HG03066 (cell line): ENCODE measurements around the gene FBXW8.

Source experiments
- ATAC-seq: cut with Tn5 transposase; IDR thresholded peaks from one replicate; pipeline ENCODE4 v1.9.1; 2021; ENCODE audit warnings: low read depth; ENCODE audit not compliant: unreplicated experiment

The FBXW8 gene

DNA sequence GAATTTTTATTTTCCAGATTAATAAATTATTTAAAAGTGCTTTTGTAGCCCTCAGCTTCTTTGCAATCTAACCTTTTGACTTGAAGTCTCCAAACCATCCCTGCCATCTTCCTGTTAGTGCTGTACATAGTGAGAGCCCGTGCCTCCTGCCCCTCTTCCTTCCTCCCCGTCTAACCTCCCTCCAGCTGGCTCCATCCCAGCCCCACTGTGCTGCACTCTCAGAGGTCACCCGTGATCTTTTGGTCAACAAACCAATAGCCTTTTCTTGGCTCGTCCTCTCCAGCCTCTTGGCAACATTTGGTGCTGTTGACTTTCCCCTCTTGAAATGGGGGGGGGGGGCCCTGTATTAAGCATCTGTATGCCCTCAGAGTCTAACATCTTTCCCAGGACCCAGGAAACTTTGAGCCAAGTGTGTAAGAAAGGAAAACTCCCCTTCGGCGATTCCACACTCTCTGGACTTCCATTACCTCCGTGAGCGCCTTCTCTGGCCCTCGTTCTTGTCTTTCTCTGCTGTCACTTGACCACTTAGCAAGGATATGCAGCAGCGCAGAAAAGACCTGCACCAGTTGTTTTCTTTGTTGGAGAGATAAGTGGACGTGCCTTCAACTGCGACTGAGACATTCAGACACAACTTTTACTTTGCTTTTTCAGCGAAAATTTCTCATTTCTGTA lies 44.1 kb downstream of the FBXW8 start:
- ATAC-seq: no peak

DNA sequence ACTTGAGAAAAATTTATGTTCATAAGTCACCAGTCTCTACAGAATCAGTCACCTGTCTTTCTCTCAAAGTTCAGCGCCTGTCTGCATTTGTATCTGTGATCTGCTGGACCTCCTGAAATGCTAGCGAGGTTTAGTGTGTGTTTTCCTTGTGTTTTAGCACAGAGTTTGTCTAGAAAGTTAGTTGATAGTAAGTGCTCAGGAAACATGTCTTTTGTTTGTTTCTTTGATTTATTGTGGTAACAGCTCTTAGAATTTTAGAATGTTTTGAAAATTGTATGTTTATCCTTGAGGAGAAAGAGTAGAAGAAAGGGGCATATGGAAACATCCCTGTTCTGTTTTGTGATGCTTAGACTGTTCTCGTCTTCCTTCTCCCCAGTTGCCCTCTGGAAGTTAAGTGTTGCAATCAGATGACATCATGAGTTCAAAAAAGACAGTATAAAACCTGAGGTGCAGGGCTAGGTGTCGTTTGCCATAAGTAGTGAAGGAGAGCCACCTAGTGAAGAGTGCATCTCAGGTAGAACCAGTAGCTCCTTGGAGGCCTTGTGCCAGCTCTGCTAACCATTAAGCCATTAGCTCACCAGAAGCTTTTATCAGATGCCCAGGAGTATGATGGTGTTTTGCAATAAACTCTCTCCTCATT lies 44.8 kb downstream of the FBXW8 start:
- no peak for ATAC-seq

DNA sequence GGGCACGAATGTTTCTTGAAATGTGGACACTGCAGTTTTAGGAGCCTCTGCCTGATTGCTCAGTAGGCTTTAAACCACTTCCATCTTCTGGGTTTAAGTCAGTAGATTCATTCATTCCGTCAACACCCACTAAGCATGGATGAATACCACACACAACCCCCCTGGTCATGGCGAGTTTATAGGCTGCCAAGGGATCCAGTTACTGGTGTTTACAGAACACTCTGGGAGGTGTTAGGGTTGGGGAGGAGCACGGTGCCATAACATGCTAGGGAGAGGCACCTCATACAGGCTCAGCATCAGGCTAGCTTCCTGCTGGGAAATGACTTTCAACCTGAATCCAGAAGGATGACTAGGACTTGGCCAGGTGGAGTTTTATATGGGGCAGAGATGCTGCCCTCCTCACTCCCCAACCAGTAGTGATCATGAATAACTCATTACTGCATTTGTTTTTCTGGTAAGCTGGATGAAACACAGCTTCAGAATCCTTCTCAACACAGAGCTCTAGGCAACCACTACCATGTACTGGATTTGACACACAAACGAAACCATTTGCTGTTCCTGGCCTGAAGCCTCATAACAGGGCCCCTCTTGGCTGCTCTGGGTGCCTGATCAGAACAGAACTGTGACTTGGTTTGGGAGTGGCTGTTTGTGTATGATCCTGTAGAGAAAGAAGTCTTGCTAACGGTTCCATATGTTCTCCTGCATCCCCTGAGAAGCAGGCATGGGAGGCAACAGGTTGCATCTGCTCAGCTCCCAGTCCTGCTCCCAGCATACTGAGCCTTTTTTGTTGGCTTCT lies 47.9 kb downstream of the FBXW8 start:
- ATAC-seq: no peak

DNA sequence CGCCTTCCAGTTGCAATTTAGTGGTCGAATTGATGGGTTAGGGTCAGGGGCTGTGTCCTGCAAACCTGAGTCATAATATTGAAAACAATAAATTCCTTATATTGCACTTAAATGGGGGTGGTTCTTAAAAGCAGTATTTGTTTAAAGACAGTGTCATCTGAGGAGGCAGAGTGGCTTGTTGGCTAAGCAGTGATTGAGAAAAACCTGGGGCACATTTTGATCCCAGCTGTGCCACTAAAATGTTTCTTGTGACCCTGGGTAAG lies 48.4 kb downstream of the FBXW8 start:
- ATAC-seq: no peak

DNA sequence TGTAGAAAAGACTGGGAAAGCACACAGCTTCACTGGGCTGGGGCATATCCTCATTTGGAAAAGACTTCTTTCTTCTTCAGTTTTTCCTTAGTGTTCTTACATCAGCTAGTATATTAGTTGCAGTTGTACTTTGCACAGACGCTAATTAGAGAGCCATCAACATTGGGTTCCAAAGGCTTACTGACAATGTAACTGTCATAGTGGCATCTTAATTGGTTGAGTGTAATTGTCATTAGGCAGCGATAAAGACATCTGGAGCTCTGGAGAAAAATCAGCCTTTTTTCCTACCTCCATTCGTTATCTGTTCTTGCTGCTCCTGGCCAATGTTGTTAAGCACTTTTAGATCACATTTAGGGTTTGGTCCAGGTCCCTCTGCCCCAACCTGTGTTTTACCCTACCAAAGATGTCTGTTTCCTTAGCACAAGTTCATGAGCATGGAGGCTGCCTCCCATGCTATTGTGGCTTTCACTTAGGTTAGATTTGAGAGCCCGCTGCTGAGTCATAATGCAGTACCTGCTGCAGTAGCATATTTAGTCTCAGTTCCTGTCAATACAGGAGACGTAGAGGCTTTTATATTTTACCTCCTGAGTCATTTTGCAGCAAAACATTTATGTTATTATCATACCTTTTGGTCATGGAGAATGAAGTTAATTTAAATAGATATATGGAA lies 49.2 kb downstream of the FBXW8 start:
- ATAC-seq: peak; percentile 99

DNA sequence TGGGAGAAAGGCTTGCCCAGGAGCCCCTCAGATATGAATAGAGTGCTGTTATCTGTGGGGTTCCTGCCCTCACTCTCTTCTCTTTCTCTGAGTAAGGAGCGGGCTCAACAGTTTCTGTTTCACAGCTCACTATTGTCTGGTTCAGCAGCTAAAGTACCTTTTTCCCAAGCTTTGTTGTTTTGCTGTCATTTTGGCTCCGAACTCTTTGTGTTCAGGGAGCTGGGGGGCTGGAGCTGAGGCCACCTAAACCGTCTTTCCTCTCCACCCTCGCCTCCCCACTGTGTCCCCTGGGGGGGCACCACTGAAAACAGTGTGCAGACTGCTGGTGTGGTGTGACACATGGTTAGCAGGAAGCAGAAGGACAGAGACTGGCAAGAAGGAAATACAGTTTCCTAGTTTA lies 51.4 kb downstream of the FBXW8 start:
- no peak for ATAC-seq

DNA sequence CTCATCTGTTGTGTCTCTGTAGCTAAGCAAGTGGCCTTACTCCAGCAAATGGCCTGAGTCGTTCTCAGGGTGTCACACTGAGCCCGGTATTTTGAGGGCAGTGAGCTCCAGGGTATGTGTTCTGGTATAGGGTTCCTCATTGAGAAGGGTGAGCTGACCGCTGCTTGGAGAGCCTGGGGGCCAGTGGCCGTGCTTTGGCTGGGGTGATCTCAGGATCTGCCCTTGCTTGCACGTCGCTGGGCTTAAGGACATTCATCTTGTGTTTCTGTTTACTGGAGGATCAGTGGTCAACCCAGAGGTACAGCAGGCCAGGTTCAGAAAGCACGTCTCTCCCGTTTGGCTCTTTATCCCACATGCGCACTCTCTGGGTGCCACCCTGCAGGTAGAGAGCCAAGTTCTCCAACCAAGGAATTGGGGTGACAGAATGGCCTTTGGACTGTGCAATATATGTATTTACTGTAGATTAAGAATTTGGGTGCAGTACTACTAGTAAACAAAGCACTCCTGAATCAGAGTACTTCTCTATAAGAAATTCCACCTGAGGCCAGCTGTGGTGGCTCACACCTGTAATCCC lies 52.1 kb downstream of the FBXW8 start:
- ATAC-seq: no peak

DNA sequence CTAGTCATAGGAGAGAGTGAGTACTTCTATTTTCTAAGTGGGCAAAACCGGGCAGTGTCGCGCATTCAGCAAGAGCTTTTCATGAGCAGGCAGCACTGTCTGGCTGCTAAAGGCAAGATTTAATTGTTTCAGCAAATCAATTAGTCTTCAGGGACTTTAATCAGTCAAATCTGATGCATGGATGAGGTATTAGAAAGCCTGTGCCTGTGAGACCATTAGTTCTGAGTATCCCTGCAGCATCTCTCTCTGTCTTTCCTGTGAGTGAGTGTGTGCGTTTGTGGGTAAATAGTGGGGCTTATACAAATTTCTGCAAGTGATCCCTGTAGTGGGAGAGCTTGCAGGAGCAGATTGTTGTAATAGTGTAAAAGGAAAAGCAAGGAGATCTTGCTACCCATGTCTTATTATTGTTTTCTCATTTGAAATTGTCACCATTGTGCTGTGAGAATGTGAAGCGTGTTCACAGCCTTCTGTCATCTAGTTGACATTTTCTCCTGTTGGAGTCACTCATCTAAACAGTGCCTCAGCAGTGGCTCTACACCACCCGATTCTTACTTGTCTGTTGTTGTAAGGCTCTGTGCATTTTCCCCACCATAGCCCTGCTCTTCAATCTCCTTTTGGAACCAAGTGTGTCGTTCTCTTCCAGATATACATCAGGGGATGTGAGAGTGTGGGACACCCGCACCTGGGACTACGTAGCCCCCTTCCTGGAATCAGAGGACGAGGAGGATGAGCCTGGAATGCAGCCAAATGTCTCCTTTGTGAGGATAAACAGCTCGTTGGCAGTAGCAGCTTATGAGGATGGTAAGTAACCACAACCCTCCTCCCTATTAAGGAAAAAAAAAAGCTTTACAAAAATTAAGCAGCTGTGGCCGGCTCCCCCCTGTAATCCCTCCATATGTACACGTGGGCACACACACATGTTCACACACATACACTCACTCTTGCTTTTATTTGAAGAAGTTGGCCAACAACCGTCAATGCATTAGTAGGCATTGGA lies 53.6 kb downstream of the FBXW8 start:
- ATAC-seq: no peak

DNA sequence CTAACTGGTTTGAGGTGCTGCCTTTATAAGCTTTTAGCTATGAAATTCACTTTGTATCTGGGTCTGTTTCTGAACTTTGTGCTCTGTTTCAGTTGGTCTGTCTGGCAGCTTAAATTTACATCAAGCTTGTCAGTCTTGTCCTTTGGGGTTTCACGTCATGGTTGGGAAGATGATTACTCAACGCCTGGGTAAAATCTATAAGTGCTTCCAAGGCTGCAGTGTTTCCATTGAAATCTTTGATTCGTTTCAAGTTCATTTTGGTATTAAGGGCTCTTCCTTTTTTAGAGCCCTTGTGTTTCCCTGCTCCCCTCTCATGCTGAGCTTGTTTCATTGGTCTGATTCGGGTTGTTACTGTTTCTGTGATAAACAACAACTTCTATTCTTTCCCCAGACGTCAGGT lies 58.2 kb downstream of the FBXW8 start:
- no peak for ATAC-seq

DNA sequence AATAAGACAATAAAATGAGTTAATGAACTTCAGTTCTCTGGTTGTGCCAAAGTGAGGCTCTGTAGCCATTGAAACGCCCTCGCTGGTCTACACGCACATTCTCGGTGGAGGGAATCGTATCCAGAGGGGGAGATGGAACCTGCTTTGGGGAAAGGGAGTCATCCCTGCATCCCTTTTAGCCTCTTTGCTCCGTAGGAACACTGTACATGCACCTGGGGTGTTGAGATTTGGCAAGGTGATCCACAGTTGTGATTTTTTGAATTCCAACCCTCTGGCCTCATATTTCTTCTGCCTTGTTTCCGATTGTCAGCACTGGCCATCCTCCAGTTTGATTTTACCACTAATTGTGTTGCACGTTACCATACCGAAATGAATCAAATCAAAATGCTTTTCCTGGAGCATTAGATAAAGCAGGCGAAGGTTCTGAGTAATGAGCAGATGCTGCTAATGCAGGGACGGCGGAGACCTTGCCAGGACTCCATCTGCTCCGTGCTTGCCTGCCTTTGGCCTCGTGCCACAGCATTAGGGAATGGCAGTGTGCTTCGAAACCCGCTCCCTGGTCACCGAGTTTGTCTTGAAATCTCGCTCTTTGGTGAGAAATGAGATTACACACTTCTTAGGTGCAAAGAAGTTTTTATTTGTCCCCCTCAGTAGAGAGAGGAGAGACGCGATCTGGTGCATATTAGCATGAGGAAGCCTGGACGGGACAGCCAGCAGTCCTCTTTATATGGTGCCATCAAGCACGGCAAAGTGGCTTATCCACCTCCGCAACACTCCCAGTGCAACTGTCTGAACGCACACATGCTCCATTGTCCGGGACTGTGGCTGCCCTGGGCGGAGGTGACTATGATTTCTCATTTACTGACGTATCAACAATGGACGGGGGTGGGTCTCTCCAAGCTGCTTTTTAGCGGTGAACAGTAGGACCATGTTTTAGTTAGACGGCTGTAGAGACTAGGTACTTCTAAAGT lies 59.1 kb downstream of the FBXW8 start:
- ATAC-seq: no peak

DNA sequence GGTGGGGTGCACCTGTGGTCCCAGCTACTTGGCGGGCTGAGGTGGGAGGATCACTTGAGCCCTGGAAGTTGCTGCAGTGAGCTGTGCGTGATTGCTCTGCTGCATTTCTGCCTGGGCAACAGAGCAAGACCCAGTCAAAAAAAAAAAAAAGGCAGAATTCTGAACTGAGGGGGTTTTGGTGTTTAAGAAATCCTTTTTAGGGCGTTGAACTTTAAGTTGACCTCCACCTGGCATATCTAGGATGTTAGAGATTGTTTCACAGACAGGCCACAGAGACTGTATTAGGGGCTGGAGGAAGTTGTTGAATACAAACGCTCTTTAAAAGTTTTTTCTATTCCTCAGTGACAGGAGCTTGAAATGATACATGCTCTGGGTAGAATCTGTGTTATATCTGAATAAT lies 60.5 kb downstream of the FBXW8 start:
- ATAC-seq: no peak

DNA sequence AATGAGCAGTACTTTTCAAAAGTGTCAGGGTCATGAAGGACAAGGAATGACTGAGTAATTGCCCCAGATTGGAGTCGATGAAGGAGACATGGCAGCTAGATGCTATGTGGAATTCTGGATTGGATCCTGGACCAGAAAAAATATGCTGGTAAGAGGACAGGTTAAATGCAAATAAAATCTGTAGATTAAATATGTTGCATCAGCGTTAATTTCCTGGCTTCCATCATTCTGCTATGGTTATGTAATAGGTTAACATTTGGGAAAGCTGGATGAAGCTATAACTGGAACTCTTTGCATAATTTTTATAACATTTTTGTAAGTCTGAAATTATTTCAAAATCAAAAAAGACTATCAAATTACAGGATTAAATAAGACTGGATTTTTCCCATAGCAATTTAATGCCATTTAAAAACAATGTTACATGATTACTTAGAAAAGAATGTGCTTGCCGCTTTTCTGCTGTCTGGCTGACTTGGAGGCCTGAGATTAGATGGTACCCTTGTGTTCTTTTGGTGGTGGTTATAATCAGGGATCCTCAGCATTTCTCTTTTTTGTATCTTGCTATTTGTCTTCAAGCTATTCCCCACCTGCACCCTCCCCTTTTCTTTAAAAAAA lies 65.1 kb downstream of the FBXW8 start:
- no peak for ATAC-seq

DNA sequence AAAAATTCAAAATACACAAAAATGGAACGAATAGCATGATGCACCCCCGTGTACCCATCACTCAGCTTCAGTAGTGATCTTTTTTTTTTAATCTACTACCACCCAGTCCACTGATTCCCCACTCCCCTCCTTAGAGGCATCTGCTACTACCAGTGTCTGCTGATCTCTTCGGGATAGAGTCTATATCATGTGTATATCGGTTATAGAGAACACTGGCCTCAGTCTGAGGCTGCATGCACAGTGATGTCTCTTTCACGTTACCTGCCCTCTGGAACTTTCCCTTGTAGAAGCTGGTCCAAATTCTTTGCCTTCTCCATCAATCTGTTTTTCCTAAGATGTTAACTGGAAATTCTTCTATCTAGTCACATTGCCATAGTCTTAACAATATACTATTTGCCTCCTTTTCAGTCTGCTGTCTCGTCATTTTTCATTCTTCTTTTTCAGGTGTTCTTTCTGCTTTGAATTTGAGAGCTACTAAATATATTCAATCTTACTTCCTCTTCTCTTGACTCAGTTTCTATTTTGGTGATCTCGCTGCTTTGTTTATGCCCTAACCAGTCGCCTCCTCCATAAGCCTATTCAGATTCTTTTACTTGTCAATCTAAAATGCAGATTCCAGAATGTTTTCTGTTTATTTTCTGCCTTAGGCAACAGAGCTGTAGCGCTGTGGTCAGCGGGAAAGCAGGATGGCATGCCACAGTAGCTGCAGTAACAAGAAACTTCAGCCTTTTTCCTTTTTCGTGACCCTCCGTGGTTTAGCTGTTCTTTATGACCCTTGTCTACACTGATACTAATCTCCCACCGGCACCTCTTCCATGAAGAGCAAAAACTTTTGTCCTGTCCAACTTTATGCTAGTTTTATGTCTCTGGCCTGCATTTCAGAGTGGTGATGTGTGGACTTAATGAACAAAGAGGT lies 67.0 kb downstream of the FBXW8 start:
- no peak for ATAC-seq

DNA sequence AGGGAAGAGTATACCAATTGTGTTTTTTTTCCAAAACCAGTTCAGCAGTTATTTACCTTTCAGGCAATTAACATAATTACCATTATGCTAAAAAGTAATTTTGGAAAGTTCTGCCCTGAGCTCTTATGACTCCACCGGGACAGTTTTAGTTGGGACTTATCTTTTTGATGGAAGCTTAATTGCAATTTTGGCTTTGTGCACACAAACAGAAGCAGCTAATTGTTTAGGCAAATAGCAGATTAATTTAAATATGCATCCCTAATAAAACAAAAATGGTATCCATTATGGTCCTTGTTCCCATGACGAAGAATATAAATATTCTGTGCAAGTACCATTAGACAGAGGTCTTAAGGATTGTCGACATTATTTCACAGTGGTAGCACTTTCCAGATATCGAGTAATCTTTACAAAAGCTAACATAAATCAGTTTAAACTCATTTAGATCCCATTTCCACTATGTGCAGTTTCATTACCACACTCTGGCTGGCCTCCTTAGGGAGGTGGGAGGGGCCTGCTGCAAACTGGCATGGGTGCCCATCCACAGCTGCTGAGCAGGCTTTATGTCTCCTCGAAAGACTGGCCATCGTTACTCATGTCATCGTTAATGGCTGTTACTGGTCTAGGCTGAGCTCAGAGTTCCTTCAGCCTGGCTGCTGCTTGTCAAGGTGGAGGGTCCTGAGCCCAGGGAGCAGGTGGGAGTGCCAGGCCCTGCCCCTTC lies 68.2 kb downstream of the FBXW8 start:
- no peak for ATAC-seq

DNA sequence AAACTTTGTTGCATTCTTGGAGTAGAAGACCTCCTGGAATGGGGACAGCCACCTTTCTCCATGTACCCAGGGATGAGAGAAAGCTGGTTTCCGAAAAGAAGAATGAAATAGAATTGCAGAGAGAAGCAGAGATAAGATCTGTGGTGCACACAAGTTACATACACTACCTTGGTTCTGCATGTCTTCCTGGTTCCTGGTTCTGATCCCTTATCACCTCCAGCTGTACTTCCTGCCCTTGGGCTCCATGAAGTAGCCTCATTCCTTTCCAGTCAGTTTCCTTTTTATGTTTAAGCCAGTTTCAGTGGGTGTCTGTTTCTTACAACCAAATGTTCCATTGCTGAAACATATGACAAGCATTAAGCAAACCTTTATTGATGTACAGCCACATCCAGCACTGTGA lies 69.3 kb downstream of the FBXW8 start:
- ATAC-seq: no peak

DNA sequence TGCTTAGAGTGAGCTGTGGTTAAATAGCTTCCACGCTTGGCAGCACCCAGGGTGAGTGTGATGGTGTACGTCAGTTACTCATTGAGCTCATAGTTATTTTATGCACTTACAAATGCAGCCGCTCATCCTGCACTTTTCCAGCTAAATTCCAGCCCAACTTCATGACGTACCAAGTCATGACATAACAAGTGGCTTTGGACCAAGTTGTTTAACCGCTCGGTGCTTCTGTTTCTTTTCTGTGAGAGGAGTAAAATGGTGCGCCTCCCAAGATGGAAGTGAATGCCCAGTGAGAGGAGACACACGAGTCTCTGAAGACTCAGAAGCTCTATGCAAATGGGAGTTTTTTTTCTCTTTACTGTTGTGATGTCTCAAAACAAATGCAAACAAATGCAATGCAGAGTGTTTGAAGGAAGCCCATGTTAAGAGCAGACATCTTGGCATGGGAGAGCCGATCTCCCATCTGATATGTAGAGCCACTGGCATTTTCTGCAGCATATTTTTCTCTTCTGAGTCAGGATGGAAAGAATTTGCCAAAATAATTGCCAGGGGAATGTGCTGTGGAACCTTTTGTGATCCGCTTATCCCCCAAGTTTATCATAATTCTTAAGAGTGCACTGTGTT lies 72.2 kb downstream of the FBXW8 start:
- no peak for ATAC-seq
